ENCODE results near the gene SLC43A2.

Gene SLC43A2

DNA sequence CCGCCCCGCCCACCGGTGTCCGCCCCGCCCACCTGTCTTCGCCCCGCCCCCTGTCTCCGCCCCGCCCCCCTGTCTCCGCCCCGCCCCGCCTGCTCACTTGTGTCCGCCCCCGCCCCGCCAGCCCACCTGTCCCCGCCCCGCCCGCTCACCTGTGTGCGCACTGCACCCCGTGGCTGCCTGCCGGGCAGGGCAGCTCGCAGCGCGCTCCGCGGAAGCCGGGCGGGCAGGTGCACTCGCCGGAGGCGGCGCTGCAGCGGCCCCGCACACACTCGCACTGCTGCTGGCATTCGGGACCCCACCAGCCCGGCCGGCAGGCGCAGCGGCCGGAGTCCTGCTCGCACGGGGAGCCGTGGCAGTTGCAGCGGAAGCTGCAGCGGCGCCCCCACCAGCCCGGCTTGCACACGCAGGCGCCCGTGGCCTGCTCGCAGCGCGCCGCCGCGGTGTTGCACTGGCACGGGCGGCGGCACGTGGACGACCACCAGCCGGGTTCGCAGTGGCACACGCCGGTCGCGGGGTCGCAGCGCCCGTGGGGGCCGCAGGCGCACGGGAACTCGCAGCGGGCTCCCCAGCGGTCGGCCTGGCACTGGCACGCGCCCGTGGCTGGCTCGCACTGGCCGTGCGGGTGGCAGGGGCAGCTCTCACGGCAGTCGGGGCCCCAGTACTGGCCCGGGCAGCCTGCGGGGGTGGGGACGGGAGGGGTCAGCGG is 14.8 kb upstream of the SLC43A2 start:
- no peak for DNase-seq

DNA sequence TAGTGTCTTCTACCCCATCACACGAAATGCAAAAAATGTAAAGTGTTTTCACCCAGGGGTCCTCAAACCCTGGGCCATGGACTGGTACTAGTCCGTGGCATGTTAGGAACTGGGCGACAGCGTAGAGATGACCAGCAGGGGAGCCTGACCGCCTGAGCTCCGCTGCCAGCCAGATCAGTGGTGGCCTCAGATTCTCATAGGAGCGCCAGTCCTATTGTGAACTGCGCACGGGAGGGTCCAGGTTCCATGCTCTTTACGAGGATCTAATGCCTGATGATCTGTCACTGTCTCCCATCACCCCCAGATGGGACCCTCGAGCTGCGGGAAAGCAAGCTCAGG is 12.4 kb upstream of the SLC43A2 start:
- no peak for DNase-seq

GRCh38 chr17:1640329-1641064 is 11.9 kb upstream of the SLC43A2 start:
- no peak for DNase-seq

- DNase-seq, result peak; percentile 27
Observed at GRCh38 chr17:1639549-1640180, 11.0 kb upstream of the SLC43A2 start.

GRCh38 chr17:1638624-1639300 is 10.1 kb upstream of the SLC43A2 start:
- no peak for DNase-seq

- no peak for DNase-seq
Observed at GRCh38 chr17:1638171-1638590, 9.5 kb upstream of the SLC43A2 start.

GRCh38 chr17:1636732-1637285 is 8.2 kb upstream of the SLC43A2 start:
- DNase-seq, result no peak

DNA sequence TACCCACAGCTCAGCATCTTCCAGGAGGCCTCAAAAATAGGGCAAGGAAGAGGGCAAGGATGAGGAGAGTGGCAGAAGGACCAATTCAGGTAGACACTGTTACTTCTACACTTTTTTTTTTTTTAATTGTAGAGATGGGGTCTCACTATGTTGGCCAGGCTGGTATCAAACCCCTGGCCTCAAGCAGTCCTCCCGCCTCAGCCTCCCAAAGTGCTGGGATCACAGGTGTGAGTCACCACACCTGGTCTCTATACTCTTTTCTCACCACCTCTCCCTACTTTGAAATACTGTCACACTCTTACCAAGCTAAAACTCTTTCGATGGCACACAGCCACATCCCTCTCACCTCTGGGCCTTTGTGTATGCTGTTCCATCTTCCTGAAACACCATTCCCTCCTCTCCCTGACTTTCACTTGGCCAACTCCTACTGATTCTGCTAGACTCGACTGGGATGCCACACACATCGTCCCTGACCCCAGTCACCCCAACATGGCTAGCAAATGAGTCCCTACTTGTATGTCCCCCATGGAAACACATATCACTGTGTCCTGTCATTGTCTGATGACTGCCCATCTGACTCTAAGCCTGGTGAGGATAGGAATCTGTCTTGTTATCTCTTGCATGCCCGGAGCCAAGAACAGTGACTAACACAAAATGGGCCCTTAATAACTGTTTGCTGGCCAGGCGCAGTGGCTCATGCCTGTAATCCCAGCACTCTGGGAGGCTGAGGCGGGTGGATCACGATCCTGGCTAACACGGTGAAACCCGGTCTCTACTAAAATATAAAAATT is 7.2 kb upstream of the SLC43A2 start:
- no peak for DNase-seq

DNA sequence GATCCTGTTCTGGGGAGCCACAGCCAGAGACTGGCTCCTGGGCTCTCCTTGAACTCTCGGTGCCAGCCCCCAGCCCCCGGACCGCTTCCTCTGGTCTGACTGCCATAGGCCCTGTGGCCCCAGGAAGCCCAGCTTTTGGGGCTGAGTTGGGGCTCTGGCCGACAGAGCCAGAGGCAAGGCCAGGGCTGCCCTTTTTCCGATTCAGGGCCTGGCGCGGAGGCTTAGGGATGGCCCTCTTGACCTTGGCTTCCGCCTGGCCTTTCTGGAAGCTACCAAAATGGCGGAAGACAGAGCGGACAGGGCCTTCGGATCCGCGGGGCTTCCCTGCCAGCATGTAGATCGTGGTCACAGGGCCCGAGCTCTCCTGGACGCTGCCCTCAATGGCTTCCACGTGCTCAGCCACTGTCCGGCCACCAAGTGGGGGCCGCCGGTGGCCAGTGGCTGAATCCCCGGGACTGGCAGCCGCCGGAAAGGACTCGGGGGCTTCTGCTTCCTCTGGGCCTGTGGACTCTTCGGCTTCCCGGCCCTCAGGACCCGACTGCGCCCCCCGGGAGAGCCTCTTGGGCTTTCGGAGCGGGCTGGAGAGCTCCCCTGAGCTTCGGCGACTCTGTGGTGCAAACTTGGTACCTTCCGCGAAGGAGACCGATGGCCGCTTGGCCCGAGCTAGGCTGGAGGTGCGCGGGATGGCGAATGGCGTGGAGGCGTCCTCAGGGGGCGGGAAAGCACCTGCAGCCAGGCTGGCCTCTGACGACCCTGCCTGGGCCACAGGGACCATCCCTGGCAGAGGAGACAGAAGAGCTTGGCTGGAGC is 6.4 kb upstream of the SLC43A2 start:
- no peak for DNase-seq

DNA sequence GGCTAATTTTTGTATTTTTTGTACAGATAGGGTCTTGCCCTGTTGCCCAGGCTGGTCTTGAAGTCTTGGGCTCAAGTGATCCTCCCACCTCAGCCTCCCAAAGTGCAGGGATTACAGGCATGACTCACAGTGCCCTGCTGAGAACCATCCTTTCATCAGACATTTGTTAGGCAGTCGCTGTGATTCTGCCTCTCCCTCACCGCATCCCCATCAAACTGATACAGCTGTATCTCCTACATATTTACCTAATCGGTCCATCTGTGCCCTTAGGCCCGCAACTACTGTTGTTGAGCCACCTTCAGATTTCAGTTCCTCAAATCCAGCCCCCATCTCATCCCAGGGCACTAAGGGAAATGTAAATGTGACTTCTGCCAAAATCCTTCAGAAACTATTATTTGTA is 2.0 kb upstream of the SLC43A2 start:
- DNase-seq, result peak; percentile 20

GRCh38 chr17:1629504-1630310 is 1.1 kb upstream of the SLC43A2 start:
- peak; percentile 19 for DNase-seq

- peak; percentile 86 for DNase-seq
Observed at GRCh38 chr17:1628856-1629503, 346 bp upstream of the SLC43A2 start.

DNA sequence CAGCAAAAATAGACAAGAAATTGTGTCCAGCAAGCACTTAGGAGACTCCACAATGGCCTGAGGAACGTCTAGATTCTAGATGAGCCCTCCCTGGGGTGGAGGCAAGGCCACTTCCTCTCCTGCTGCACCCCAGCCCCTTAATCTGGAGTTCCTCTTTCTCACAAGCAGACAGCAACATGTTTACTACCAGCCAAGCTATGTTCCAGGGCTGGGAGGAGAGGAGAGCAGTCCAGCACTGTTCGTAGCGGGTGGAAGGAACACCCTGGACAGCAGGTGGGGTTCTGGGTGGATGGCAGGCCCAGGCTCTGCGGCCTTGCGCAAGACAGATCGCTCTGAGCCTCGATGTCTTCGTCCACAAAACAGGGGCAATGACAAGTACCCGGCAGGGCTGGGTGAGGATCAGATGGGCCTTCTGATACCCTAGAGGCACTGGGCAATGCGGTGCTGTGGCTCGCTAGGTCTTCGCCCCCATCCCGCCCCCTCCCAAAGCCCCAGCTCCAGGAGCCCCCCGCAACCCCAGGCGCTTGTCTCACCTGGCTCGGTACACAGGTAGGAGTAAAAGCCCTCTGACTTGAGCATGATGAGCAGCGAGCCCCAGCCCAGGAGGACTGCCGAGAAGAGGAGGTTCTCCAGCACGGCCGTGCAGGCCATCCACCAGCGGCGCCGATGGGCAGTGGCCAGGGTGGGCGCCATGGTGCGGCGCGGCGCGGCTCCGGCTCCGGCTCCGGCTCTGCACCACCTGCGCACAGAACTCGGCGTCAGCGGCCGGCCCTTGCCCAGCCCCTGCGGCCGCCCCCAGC is 1.3 kb downstream of the SLC43A2 start:
- DNase-seq, result no peak

DNA sequence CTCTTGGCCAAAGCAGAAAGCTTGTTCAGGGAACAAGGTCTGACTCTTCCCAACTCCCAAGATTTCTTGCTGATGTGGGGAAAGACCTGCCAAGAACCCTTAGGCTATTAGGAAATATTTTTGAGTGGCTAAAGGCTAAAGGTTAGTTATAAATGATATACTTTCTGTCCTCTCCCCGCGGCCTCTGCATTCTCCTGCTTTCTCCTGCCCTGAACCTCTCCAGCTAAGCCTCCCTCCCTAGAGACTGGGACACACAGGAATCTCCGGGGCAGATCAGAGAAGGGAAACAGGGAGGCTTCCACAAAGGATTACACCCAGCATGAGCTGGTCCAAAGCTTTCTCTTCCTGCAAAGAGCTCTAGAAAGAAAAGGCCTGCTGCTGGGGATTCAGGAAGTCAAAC is 2.3 kb downstream of the SLC43A2 start:
- DNase-seq, result peak; percentile 35

DNA sequence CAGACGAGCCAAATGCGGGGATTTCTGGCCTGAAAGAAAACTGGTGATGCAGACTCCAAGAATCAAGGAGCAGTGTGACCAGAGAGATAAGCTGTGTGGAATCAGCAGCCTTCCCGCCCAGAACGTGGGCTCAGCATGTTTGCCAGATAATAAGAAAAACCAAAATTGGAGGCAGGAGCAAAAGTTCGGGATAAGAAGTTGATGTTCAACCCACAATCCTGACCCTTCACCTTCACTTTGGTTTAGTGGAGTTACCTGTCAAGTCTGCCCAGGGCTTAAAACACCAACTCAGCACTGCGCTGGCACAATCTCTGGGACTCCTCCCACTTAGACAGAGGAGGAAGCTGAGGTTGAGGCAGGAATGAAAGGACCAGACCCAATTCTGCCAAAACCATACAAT is 3.1 kb downstream of the SLC43A2 start:
- DNase-seq, result no peak

GRCh38 chr17:1625053-1625452 is 3.6 kb downstream of the SLC43A2 start:
- DNase-seq, result no peak

- DNase-seq, result no peak
Observed at GRCh38 chr17:1624650-1625049, 4.0 kb downstream of the SLC43A2 start.

GRCh38 chr17:1623057-1623630 is 5.5 kb downstream of the SLC43A2 start:
- DNase-seq, result no peak
